GM12864 (cell line): Measurements from ENCODE around the gene SYNE1.

Experiments
- DNase-seq: peaks from one replicate; pipeline ENCODE4 v3.0.0-alpha.2; 2011; ENCODE audit warnings: low read depth
- H3K4me3 ChIP-seq: 2 replicates; pipeline ENCODE4 v1.5.1; 2011; ENCODE audit warnings: mild to moderate bottlenecking, low read depth, low read length, control low read depth
- CTCF ChIP-seq: IDR thresholded peaks from 2 replicates; pipeline ENCODE4 v1.5.1; 2011; ENCODE audit warnings: low read depth, mild to moderate bottlenecking, moderate library complexity, low read length, control low read depth, inconsistent platforms; ENCODE audit errors: missing control alignments

The SYNE1 gene

DNA sequence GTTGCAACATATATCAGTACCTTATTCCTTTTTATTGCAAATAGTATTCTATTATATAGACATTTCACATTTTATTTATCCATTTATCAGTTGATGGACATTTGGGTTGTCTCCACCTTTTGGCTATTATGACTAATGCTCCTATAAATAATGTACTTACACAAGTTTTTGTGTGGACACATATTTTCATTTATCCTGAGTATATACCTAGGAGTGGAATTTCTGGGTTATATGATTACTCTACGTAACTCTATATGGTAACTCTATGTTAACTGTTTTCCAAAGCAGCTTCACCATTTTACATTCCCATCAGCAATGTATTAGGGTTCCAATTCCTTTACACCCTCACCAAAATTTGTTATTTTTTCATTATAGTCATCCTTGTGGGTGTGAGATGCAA is 424.7 kb downstream of the SYNE1 start:
- H3K4me3 ChIP-seq = no peak overlapping the region
- DNase-seq = no peak
- TF ChIP-seq CTCF = no peak

- no peak for TF ChIP-seq CTCF
- no peak for DNase-seq
- H3K4me3 ChIP-seq = no peak overlapping the region
Observed at GRCh38 chr6:152209211-152209610, 428.0 kb downstream of the SYNE1 start.

- TF ChIP-seq CTCF = no peak
- no peak overlapping the region for H3K4me3 ChIP-seq
- DNase-seq = no peak
Observed at GRCh38 chr6:152207915-152208714, 429.0 kb downstream of the SYNE1 start.

DNA sequence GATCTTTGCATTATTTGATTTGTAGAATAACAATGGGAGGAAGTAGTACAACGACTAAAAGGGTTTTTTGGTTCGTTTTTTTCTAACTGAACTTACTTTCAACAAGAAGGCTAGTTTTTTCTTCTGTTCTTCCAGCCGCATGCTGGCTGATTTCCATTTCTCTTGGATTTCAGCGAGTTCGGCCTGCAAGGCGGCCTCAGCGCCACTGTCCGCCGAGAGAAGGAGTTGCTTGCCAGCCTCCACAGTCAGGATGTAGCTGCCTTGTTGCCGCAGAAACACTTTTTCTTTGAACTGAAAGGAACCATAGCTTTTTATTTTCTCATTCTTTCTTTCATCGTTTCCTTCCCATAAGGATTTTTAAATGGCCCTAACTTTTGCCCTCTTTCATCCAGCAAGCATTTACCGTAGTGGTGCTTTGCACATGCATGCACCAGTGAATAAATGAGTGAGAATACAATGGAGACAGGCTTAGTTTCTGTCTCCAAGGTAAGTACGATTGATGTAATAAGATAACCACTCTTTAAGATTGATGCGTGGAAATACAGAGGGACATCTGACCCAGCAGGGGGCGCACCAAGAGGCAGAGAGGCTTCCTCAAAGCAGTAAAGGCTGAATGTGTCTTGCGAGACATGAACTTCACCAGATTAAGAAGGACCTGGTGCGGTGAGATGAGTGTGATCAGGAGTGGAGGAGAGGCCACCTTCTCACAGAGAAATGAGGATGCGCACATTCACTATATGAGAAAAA is 430.9 kb downstream of the SYNE1 start:
- peak; percentile 56 for TF ChIP-seq CTCF
- no peak overlapping the region for H3K4me3 ChIP-seq
- no peak for DNase-seq

DNA sequence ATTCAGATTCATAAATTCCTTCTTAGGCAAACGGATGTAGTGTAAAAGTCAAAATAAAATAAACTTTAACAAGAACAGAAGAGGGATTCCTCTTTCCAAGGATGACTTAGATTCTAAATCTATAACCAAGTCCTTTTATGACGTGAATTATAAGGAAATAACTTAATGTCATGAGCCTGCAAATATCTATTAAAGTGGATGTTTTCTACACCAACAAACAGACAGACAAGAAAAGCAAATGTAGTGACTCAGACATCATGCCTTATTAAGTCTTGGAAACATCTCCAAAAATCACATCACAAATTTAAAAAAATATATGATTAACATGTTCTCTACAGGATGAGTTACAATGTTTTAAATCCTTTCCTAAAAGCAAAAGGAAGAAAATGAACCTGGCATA is 432.6 kb downstream of the SYNE1 start:
- no peak for DNase-seq
- no peak overlapping the region for H3K4me3 ChIP-seq
- no peak for TF ChIP-seq CTCF

DNA sequence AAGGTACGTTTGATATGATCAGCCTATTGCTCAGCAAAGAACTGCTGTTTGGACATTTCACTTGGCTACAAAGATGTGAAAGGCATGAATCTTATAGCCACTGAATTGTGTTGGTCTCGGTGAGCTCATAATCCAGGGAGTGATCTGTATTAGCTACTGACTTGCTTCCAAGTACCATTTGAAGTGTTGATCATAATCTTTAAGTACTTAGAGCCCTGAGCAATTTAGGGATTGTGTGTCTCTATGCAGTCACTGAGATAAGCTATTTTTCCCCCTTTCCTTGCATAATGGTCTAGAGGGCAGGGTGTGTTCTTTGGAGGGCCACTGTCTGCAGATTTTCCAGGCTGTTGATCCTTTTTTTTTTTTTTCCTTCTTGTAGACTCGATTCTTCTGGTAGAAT is 436.0 kb downstream of the SYNE1 start:
- no peak for DNase-seq
- no peak for TF ChIP-seq CTCF

DNA sequence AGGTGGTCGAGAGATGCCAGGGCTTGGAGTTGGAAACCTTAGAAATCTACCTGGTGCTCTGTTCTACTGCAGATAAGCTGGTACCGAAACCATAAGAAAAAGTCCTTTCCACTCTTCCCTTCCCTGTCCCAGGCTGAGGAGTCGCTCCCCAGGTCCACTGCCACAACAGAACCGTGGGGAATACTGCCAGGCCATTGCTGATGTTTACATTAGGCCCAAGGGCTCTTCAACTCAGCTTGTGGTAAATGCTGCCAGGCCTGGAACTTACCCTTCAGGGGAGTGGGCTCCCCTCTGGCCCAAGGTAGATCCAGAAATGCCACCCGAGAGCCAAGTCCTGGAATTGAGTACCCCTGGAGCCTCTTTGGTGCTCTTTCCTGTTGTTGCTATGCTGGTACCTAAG is 441.3 kb downstream of the SYNE1 start:
- no peak for DNase-seq
- H3K4me3 ChIP-seq = no peak overlapping the region
- TF ChIP-seq CTCF = no peak

More for the DNA sequence above, 436.0 kb downstream of the SYNE1 start:
- no peak overlapping the region for H3K4me3 ChIP-seq
